Dendritic cell treated with granulocyte-macrophage colony-stimulating factor and Interleukin-4, amounts not matched to agents 40 ng/mL and 50 ng/mL, for 4 days (primary cell): ENCODE results near the gene C5orf34.
"Not testable (repeated sequence)": the region's sequence is repeated elsewhere in the genome, so short reads cannot be mapped to it uniquely, and the experiment has no call there.

Experiments
- H3K27ac Mint-ChIP-seq: one replicate; pipeline ENCODE4 v1.8.0; 2022; ENCODE audit warnings: mild to moderate bottlenecking, mixed read lengths
- H3K27me3 Mint-ChIP-seq: one replicate; pipeline ENCODE4 v1.8.0; 2022; ENCODE audit warnings: mild to moderate bottlenecking, mixed read lengths
- H3K36me3 Mint-ChIP-seq: one replicate; pipeline ENCODE4 v1.8.0; 2022; ENCODE audit warnings: low read depth, mixed read lengths
- H3K4me1 Mint-ChIP-seq: one replicate; pipeline ENCODE4 v1.8.0; 2022; ENCODE audit warnings: low read depth, mixed read lengths
- H3K4me3 Mint-ChIP-seq: one replicate; pipeline ENCODE4 v1.8.0; 2022; ENCODE audit warnings: mild to moderate bottlenecking, moderate library complexity, mixed read lengths
- H3K9me3 Mint-ChIP-seq: one replicate; pipeline ENCODE4 v1.8.0; 2022; ENCODE audit warnings: mixed read lengths
- intact Hi-C: fragments of 100-400 bp; cut with micrococcal nuclease; formaldehyde crosslinking; loops from one replicate; pipeline ENCODE4 v1.15.0; 2022

Gene C5orf34

GRCh38 chr5:43514816-43515677 is at the start of gene C5orf34:
Gene C5orf34 (minus strand): TSS chr5:43515148. CDS start chr5:43509339, 5,809 bp downstream.
- Mint-ChIP-seq H3K4me3 (peak within 1 kb of the TSS; percentile 79), H3K9me3 (no peaks in the 10 kb centered on the region), H3K4me1 (peaks cover 24% of the 10 kb centered on the region), H3K27me3 (no peaks in the 10 kb centered on the region), H3K27ac (peak within 1 kb of the TSS; percentile 88), H3K36me3 (no peaks in the 10 kb centered on the region)
- intact Hi-C loops: loop anchor here (1.0 to 2.0 kb wide), 4 partner anchors 30 to 202 kb away; partner anchors contain the start of genes HMGCS1, NNT and PAIP1

GRCh38 chr5:43564289-43564850 is 49.4 kb upstream of the C5orf34 start:
- H3K4me3 Mint-ChIP-seq: no peak overlapping the region
- no peaks in the 10 kb centered on the region for H3K9me3 Mint-ChIP-seq
- H3K36me3 Mint-ChIP-seq: no peaks in the 10 kb centered on the region
- no peak overlapping the region for H3K27ac Mint-ChIP-seq
- no peaks in the 10 kb centered on the region for H3K27me3 Mint-ChIP-seq
- intact Hi-C loops: no loop called here
- H3K4me1 Mint-ChIP-seq: no peaks in the 10 kb centered on the region

DNA sequence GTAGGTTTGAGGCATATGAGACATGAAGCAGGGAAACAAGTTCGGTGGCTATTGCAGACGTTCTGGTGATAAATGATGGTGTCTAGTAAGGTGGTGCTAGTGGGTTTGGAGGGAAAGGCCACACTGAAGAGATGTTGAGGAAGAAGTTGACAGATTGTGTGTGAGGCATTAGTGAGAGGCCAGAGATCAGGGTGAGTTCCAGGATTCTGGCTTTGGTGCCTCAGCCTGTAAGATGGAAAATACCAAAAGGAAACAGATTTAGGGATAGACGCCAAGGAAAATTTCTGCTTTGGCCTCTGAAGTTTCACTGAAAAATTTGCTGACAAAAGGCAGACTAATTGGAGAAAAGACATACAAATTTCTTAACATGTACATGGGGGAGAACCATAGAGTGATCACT is 48.4 kb upstream of the C5orf34 start:
- Mint-ChIP-seq H3K27me3 (no peaks in the 10 kb centered on the region), H3K36me3 (no peaks in the 10 kb centered on the region), H3K27ac (no peak overlapping the region), H3K4me3 (no peak overlapping the region), H3K9me3 (no peaks in the 10 kb centered on the region), H3K4me1 (no peaks in the 10 kb centered on the region)
- intact Hi-C loops: no loop called here

GRCh38 chr5:43561356-43561755 is 46.4 kb upstream of the C5orf34 start:
- peaks cover under 1% of the 10 kb centered on the region for H3K36me3 Mint-ChIP-seq
- no peaks in the 10 kb centered on the region for H3K9me3 Mint-ChIP-seq
- H3K27me3 Mint-ChIP-seq: no peaks in the 10 kb centered on the region
- no peak overlapping the region for H3K4me3 Mint-ChIP-seq
- peaks cover 7% of the 10 kb centered on the region for H3K4me1 Mint-ChIP-seq
- intact Hi-C loops: no loop called here
- no peak overlapping the region for H3K27ac Mint-ChIP-seq

DNA sequence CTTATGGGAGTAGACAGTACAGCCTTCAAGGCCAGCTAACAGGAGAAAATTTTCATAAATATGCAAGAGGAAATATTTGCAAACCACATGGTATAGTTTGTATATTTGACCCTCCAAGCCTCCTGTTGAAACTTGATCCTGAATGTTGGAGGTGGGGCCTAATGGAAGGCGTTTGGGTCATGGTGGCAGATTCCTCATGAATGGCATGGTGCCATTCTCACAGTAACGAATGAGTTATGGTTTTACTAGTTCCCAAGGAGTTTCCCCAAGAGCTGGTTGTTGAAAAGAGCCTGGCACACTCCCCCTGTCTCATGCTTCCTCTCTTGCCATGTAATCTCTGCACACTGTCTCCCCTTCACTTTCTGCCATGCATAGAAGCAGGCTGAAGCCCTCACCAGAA is 45.2 kb upstream of the C5orf34 start:
- Mint-ChIP-seq H3K27ac (no peak overlapping the region), H3K4me1 (peaks cover 7% of the 10 kb centered on the region), H3K9me3 (no peaks in the 10 kb centered on the region), H3K27me3 (no peaks in the 10 kb centered on the region), H3K36me3 (peaks cover 5% of the 10 kb centered on the region), H3K4me3 (no peak overlapping the region)
- intact Hi-C loops: no loop called here

DNA sequence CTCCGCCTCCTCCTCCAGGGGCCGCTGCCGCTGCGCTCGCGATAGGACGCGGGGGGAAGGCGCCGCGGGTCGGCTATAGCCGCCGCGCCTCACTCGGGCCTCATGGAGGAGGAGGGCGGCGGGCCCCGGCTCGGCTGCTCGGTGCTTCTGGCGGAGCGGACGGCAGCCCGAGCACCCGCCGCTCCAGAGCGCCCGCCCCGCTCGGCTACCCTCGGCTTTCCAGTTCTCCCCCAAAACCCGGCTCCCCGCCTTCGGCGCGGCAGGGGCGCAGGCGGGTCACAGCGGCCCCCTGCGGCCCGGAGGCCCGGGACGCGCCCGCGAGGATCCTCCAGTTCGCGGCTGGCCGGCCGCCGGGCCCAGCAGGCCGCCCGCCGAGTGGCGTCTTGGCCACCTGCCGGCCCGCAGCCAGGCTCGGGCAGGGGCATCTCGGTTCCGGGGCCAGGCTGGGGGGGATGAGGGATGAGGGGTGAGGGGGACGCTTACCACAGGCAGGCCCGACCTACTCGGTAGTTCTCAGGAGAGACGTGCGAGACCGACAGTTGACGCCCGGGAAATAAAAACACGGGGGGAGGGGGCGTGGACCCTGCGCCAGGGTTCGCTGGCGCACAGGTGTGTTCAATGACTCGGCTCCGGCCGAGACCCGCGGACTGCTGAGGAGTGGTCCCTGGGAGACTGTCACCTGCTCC is 42.1 kb upstream of the C5orf34 start, which contains the start of gene PAIP1:
Gene PAIP1 (minus strand): TSS at position 221 of the 686 bp plus-strand sequence. CDS start 231 bp downstream, outside the sequence.
- Mint-ChIP-seq H3K4me1 (peaks cover 7% of the 10 kb centered on the region), H3K9me3 (no peaks in the 10 kb centered on the region), H3K36me3 (peaks cover 5% of the 10 kb centered on the region), H3K27me3 (no peaks in the 10 kb centered on the region), H3K4me3 (peak within 1 kb of the TSS; percentile 83), H3K27ac (peak within 1 kb of the TSS; percentile 75)
- intact Hi-C loops: loop anchor here (1.0 to 5.0 kb wide), 3 partner anchors 42 to 75 kb away; partner anchors contain the start of genes C5orf34, NNT and TMEM267

DNA sequence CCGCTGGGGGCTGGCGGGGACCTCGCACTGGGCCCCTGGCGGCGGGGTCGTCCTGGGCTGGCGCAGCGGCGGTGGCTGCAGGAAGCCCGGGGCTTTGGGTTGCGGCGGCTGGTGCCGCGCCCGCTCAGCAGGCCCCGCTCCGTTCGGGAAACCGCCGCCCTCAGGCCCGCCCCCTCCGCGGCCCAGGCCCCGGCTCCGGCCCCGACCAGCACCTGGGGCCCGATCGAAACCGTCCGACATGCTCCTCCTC is 41.6 kb upstream of the C5orf34 start:
- H3K27me3 Mint-ChIP-seq, H3K36me3 Mint-ChIP-seq, H3K4me1 Mint-ChIP-seq, H3K9me3 Mint-ChIP-seq: not testable (repeated sequence)
- intact Hi-C loops: loop anchor here (1.0 to 5.0 kb wide), 3 partner anchors 42 to 74 kb away; partner anchors contain the start of genes C5orf34, NNT and TMEM267
- H3K4me3 Mint-ChIP-seq: peak overlapping the region; percentile 83
- H3K27ac Mint-ChIP-seq: peak overlapping the region; percentile 75

DNA sequence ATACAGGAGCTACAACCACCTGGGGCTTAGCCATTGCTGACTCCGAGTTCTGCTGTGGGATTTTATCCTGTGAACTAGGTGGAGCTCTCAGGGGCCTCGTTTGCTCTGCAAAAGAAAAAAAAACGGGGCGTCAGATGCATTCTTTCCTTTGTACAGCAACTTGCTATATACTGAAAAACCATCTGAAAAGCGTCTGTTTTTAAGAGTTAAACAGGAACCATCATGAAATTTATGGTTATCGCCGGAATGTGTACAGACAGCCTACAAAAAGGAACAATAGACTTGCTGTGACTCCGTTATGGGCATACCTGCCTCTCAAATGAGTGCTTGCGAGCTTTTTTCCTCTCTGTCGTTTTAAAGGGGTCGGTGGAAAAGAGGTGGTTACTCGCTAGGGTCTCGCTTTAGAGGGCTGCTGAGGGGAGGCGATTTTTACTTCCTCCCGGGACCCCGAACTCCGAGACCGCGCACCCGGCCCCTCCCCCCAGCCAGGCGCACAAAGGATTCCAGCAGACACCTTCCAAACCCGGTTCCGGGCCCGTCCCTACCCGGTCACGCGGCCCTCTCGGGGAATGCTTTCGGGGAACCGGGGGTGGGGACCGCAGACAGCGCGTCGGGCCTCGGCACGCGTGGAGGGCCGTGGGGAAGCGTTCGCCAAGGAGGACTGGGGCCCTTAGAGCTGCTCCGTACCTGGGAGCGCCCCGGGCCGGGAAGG is 41.1 kb upstream of the C5orf34 start:
- peak overlapping the region; percentile 75 for H3K27ac Mint-ChIP-seq

DNA sequence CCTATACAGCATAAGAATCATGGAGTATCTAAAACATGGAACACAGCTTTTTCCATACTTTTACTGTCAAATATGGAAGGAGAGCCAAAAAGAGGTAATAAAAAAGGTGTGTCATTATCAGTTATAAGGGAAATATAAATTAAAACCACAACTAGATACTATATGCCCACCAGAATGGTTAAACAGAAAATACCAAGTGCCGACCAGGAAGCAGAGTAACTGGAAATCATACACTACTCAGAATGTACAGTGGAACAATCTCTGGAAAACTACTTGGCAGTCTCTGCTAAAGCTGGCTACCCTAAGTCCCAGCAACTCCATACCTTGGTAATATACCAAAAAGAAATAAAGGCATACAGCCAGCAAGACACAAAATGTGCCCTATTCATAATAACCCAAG is 39.5 kb upstream of the C5orf34 start:
- Mint-ChIP-seq H3K4me3 (no peak overlapping the region), H3K4me1 (peaks cover 12% of the 10 kb centered on the region), H3K9me3 (no peaks in the 10 kb centered on the region), H3K36me3 (peaks cover 16% of the 10 kb centered on the region), H3K27me3 (no peaks in the 10 kb centered on the region), H3K27ac (no peak overlapping the region)
- intact Hi-C loops: no loop called here

More for the DNA sequence above, 41.1 kb upstream of the C5orf34 start:
- peak overlapping the region; percentile 83 for H3K4me3 Mint-ChIP-seq
- H3K27me3 Mint-ChIP-seq: no peaks in the 10 kb centered on the region
- H3K36me3 Mint-ChIP-seq: peaks cover 8% of the 10 kb centered on the region
- no peaks in the 10 kb centered on the region for H3K9me3 Mint-ChIP-seq
- intact Hi-C loops: loop anchor here (1.0 to 5.0 kb wide), 3 partner anchors 41 to 74 kb away; partner anchors contain the start of genes C5orf34, NNT and TMEM267
- H3K4me1 Mint-ChIP-seq: peaks cover 8% of the 10 kb centered on the region

DNA sequence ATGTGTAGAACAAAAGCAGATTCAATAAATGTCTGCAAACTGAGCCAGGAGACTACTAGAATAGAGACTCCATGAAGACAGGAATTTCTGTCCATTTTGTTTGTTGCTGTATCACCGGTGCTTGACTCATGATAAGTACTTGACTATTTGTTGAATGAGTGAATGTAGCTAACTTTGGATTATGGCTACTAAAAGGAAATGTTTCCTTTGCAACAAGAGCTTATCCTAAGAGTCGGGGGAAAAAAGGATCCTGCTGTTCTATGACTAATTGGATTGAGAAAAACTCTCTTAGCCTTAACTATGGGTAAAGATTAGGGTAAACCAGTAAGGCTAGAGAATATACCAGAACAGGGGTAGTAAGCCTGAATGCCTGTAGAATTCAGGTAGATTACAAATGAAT is 38.4 kb upstream of the C5orf34 start:
- intact Hi-C loops: no loop called here

DNA sequence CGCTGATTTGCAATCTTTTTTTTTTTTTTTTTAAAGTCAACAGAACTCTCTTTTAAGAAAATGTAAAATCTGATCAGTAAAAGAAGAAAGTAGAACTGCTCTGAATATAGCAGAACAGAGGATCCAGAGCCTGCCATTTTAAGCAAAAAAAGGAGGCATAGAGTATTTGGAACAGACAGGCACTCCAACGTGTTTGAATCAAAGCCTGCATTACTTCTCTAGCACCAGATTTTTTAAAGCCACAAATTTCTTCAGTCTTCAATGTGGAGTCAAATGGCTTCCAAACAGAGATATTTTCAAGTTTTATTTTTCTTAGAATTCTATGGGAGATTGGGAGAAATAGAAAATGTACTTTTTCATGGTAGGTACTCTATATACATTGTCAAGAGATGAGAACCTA is 36.8 kb upstream of the C5orf34 start:
- Mint-ChIP-seq H3K27me3 (no peaks in the 10 kb centered on the region), H3K4me1 (peaks cover 6% of the 10 kb centered on the region), H3K9me3 (no peaks in the 10 kb centered on the region), H3K27ac (no peak overlapping the region), H3K36me3 (peaks cover 44% of the 10 kb centered on the region), H3K4me3 (no peak overlapping the region)
- intact Hi-C loops: no loop called here

More for the DNA sequence above, 38.4 kb upstream of the C5orf34 start:
- Mint-ChIP-seq H3K36me3 (peaks cover 28% of the 10 kb centered on the region), H3K27me3 (no peaks in the 10 kb centered on the region), H3K27ac (no peak overlapping the region), H3K4me1 (peaks cover 12% of the 10 kb centered on the region), H3K4me3 (no peak overlapping the region), H3K9me3 (no peaks in the 10 kb centered on the region)

GRCh38 chr5:43549272-43549671 is 34.3 kb upstream of the C5orf34 start:
- H3K27ac Mint-ChIP-seq, H3K4me1 Mint-ChIP-seq, H3K27me3 Mint-ChIP-seq, H3K4me3 Mint-ChIP-seq, intact Hi-C loops, H3K9me3 Mint-ChIP-seq: not testable (repeated sequence)
- peaks cover 64% of the 10 kb centered on the region for H3K36me3 Mint-ChIP-seq

- no peak overlapping the region for H3K27ac Mint-ChIP-seq
- intact Hi-C loops: no loop called here
- no peaks in the 10 kb centered on the region for H3K9me3 Mint-ChIP-seq
- no peak overlapping the region for H3K4me3 Mint-ChIP-seq
- H3K36me3 Mint-ChIP-seq: peaks cover 69% of the 10 kb centered on the region
- peaks cover 6% of the 10 kb centered on the region for H3K4me1 Mint-ChIP-seq
- no peaks in the 10 kb centered on the region for H3K27me3 Mint-ChIP-seq
These were observed 33.4 kb upstream of the C5orf34 start for GRCh38 chr5:43548358-43548757.
